SK-N-SH (cell line): ENCODE results near the gene CCL24. TPM values are rescaled to one million over a fixed set of nuclear protein-coding genes. Genes with fewer than 3 reads are reported as not detected.

ENCODE experiments used
- CTCF ChIA-PET: fragments of 300-600, 350-600 bp; formaldehyde crosslinking; extraction: SDS; loops from one replicate; lab custom pipeline; 2021; lab: Yijun Ruan, JAX
- POLR2A ChIA-PET: fragments of 350-600 bp; sonication (Branson Sonifier 250); formaldehyde crosslinking; extraction: SDS; loops from one replicate; lab custom pipeline; 2020; ENCODE audit warnings: antibody characterized with exemption, inconsistent platforms; lab: Yijun Ruan, JAX
- DNase-seq: peaks from one replicate; pipeline ENCODE4 v3.0.0; 2012
- H2AFZ ChIP-seq: fragments of 200-600 bp; sonication (generic); 2 replicates; pipeline ENCODE4 v1.8.1; 2016; ENCODE audit warnings: antibody characterized with exemption, mild to moderate bottlenecking, low read depth
- H3F3A ChIP-seq: fragments of 200-600 bp; sonication (generic); replicated peaks from 2 replicates; pipeline ENCODE3; 2016; ENCODE audit warnings: antibody characterized with exemption, mild to moderate bottlenecking; ENCODE audit not compliant: insufficient read depth
- H3K27ac ChIP-seq, 2 experiments: fragments of 200-500 bp in 1 of 2; fragments of 200-600 bp in 1 of 2; sonication (Bioruptor generic) in 1 of 2; sonication (generic), shearing (Covaris generic) in 1 of 2; 2 replicates each; pipeline versions ENCODE4 v1.5.1 to v1.6.1; 2014 to 2016; ENCODE audit warnings: low read depth in 2 of 2, inconsistent platforms in 1 of 2, low read length in 1 of 2, mild to moderate bottlenecking in 1 of 2, mixed read lengths in 1 of 2
- H3K27me3 ChIP-seq: fragments of 200-600 bp; sonication (generic), shearing (Covaris generic); 2 replicates; pipeline ENCODE4 v1.6.1; 2016; ENCODE audit warnings: mixed run types; ENCODE audit not compliant: insufficient read depth
- H3K36me3 ChIP-seq, 2 experiments: fragments of 200-500 bp in 1 of 2; fragments of 200-600 bp in 1 of 2; sonication (Bioruptor generic) in 1 of 2; sonication (generic) in 1 of 2; replicated peaks in 1 of 2; 2 replicates each; pipeline versions ENCODE3 to v1.5.1; 2014 to 2016; ENCODE audit warnings: low read length in 1 of 2, mild to moderate bottlenecking in 1 of 2; ENCODE audit not compliant: insufficient read depth in 2 of 2, control insufficient read depth in 1 of 2
- H3K4me1 ChIP-seq, 2 experiments: fragments of 200-500 bp in 1 of 2; fragments of 200-600 bp in 1 of 2; sonication (Bioruptor generic) in 1 of 2; sonication (generic), shearing (Covaris generic) in 1 of 2; 2 replicates each; pipeline versions ENCODE4 v1.5.1 to v1.6.1; 2014 to 2016; ENCODE audit warnings: low read depth in 1 of 2, low read length in 1 of 2, mixed run types in 1 of 2; ENCODE audit not compliant: insufficient read depth in 2 of 2, control insufficient read depth in 1 of 2
- H3K4me2 ChIP-seq: fragments of 200-600 bp; sonication (generic), shearing (Covaris generic); 2 replicates; pipeline ENCODE4 v1.6.1; 2017; ENCODE audit warnings: mixed run types
- H3K4me3 ChIP-seq, 2 experiments: fragments of 200-500 bp in 1 of 2; fragments of 200-600 bp in 1 of 2; sonication (Bioruptor generic) in 1 of 2; sonication (generic), shearing (Covaris generic) in 1 of 2; 2 replicates each; pipeline versions ENCODE4 v1.5.1 to v1.8.1; 2014 to 2016; ENCODE audit warnings: low read depth in 2 of 2, inconsistent platforms in 1 of 2, low read length in 1 of 2, mild to moderate bottlenecking in 1 of 2, mixed read lengths in 1 of 2, moderate library complexity in 1 of 2
- H3K79me2 ChIP-seq: fragments of 200-600 bp; sonication (generic); 2 replicates; pipeline ENCODE4 v1.8.1; 2017; ENCODE audit warnings: mild to moderate bottlenecking; ENCODE audit not compliant: insufficient read depth
- H3K9ac ChIP-seq: fragments of 200-600 bp; sonication (generic); 2 replicates; pipeline ENCODE4 v1.6.1; 2017; ENCODE audit warnings: mixed run types
- H3K9me2 ChIP-seq: fragments of 200-600 bp; sonication (generic); 2 replicates; pipeline ENCODE4 v1.6.1; 2017; ENCODE audit warnings: mixed run types
- H3K9me3 ChIP-seq: fragments of 200-600 bp; sonication (generic); 2 replicates; pipeline ENCODE4 v1.6.1; 2017; ENCODE audit warnings: mixed run types, mild to moderate bottlenecking, moderate library complexity
- H4K20me1 ChIP-seq: fragments of 200-600 bp; sonication (generic); 2 replicates; pipeline ENCODE4 v1.6.1; 2017; ENCODE audit warnings: mild to moderate bottlenecking, mixed run types; ENCODE audit not compliant: insufficient read depth
- CHD2 ChIP-seq: fragments of 150-350 bp; IDR thresholded peaks from 2 replicates; pipeline ENCODE4 v1.6.1; 2018; ENCODE audit warnings: low read length; ENCODE audit not compliant: partially characterized antibody
- EP300 ChIP-seq, 2 experiments: IDR thresholded peaks; 2 replicates each; pipeline versions ENCODE4 v1.4.0 to v1.6.1; 2012; ENCODE audit warnings: borderline replicate concordance in 1 of 2, low read depth in 1 of 2, low read length in 1 of 2
- EZH2phosphoT487 ChIP-seq: fragments of 200-600 bp; sonication (generic); IDR thresholded peaks from 2 replicates; pipeline ENCODE4 v1.6.1; 2017; ENCODE audit warnings: low read depth, mixed run types, mild to moderate bottlenecking, antibody characterized with exemption, moderate library complexity, borderline replicate concordance
- FOXJ3 ChIP-seq: sonication (generic); formaldehyde crosslinking; IDR thresholded peaks from 2 replicates; pipeline ENCODE4 v1.5.1; 2020; ENCODE audit warnings: mild to moderate bottlenecking, missing genetic modification reagents
- FOXM1 ChIP-seq: IDR thresholded peaks from 2 replicates; pipeline ENCODE4 v1.4.0; 2012; ENCODE audit warnings: low read depth, mild to moderate bottlenecking
- GABPA ChIP-seq: IDR thresholded peaks from 2 replicates; pipeline ENCODE4 v1.4.0; 2012; ENCODE audit warnings: low read depth, mild to moderate bottlenecking
- JUND ChIP-seq: IDR thresholded peaks from 2 replicates; pipeline ENCODE4 v1.4.0; 2012
- NFIC ChIP-seq: IDR thresholded peaks from 2 replicates; pipeline ENCODE4 v1.4.0; 2012; ENCODE audit warnings: borderline replicate concordance
- NRF1 ChIP-seq: IDR thresholded peaks from 2 replicates; pipeline ENCODE4 v1.6.1; 2012; ENCODE audit warnings: low read depth, mild to moderate bottlenecking, low read length
- PBX3 ChIP-seq: IDR thresholded peaks from 2 replicates; pipeline ENCODE4; 2012
- RAD21 ChIP-seq: IDR thresholded peaks from 2 replicates; pipeline ENCODE4 v1.6.1; 2012; ENCODE audit warnings: mild to moderate bottlenecking, low read length
- REST ChIP-seq: IDR thresholded peaks from 2 replicates; pipeline ENCODE4 v1.6.1; 2012; ENCODE audit warnings: mild to moderate bottlenecking, low read depth, low read length, moderate library complexity
- SIN3A ChIP-seq: IDR thresholded peaks from 2 replicates; pipeline ENCODE4 v1.6.1; 2012; ENCODE audit warnings: low read depth, mild to moderate bottlenecking, low read length, moderate library complexity, borderline replicate concordance
- TAF1 ChIP-seq: IDR thresholded peaks from 2 replicates; pipeline ENCODE4 v1.6.1; 2012; ENCODE audit warnings: low read depth, mild to moderate bottlenecking, low read length, moderate library complexity, borderline replicate concordance
- USF1 ChIP-seq: IDR thresholded peaks from 2 replicates; pipeline ENCODE4 v1.4.0; 2012; ENCODE audit warnings: low read depth, borderline replicate concordance
- USF2 ChIP-seq: fragments of 150-350 bp; IDR thresholded peaks from 2 replicates; pipeline ENCODE4 v1.6.1; 2017; ENCODE audit warnings: antibody characterized with exemption, low read length, low read depth, borderline replicate concordance
- WGBS: methylation state at CpG from one replicate; pipeline ENCODE4 v1.1.6; 2017; ENCODE audit warnings: low lambda C conversion rate; 5-methylcytosine and 5-hydroxymethylcytosine counted together
- polyA plus RNA-seq, 3 experiments: library from polyadenylated mRNA; depleted of rRNA; stranded (reverse); fragments of >200 nt; gene quantifications; 2 replicates each; pipeline ENCODE4 v1.2.3, GENCODE V29; 2012

CCL24 gene
- polyA plus RNA-seq, 1 of the 3 experiments (the other 2 are of a cell fraction): not detected

GRCh38 chr7:75818472-75818871, 4.9 kb upstream of the CCL24 start (continued):
- no peak for TF ChIP-seq REST
- TF ChIP-seq, all 33 proteins: peak for 0

- Histone ChIP-seq H3K27ac (no peak overlapping the region), H3K9me2 (no peaks in the 10 kb centered on the region), H4K20me1 (no peaks in the 10 kb centered on the region), H3K36me3 (no peaks in the 10 kb centered on the region), H3K9ac (no peak overlapping the region), H3K9me3 (no peaks in the 10 kb centered on the region), H3K4me2 (no peak overlapping the region), H3K4me3 (no peak overlapping the region), H3F3A (no peaks in the 10 kb centered on the region), H2AFZ (no peak overlapping the region), H3K4me1 (no peaks in the 10 kb centered on the region), H3K27me3 (no peaks in the 10 kb centered on the region; the same call in 1 of the 2 replicates), H3K79me2 (no peaks in the 10 kb centered on the region)
- DNase-seq: no peak
- ChIA-PET POLR2A (interaction anchor here (0.6 to 1.1 kb wide), 3 partner anchors 14 to 1406 kb away, joined by 3 read pairs; no protein-coding TSS in a partner anchor), CTCF (interaction anchor here (0.9 kb wide), 1 partner anchor 203 kb away, joined by 3 read pairs; no protein-coding TSS in a partner anchor)
- WGBS: 65% methylated on average over 6 of the region's 6 CpGs
- no peak for TF ChIP-seq USF1
These were observed 3.5 kb upstream of the CCL24 start for GRCh38 chr7:75817116-75817515.

GRCh38 chr7:75815418-75816064, 1.9 kb upstream of the CCL24 start:
- Histone ChIP-seq H3K4me3 (no peak overlapping the region), H3K4me2 (no peak overlapping the region), H3K4me1 (no peaks in the 10 kb centered on the region), H3K27me3 (no peaks in the 10 kb centered on the region; the same call in 1 of the 2 replicates), H3F3A (no peaks in the 10 kb centered on the region), H2AFZ (no peak overlapping the region), H3K27ac (no peak overlapping the region), H3K9me3 (no peaks in the 10 kb centered on the region), H3K9ac (no peak overlapping the region), H3K9me2 (no peaks in the 10 kb centered on the region), H3K36me3 (no peaks in the 10 kb centered on the region)
- CTCF ChIA-PET: interaction anchor here (1.2 kb wide), 1 partner anchor 51 kb away, joined by 4 read pairs; no protein-coding TSS in a partner anchor
- DNase-seq: no peak
- POLR2A ChIA-PET: no interaction called here
- TF ChIP-seq USF2: no peak
- TF ChIP-seq TAF1: no peak
- TF ChIP-seq RAD21: no peak
- TF ChIP-seq FOXM1: no peak
- no peak for TF ChIP-seq FOXJ3 (CRISPR knock-in tag)
- TF ChIP-seq PBX3: no peak
- no peak for TF ChIP-seq SIN3A
- no peak for TF ChIP-seq GABPA
- no peak for TF ChIP-seq JUND
- no peak for TF ChIP-seq CHD2
- TF ChIP-seq EZH2phosphoT487: no peak
- TF ChIP-seq EP300 (IDR thresholded peaks at IDR 0.05; ENCODE audit: borderline replicate concordance in 1 of 2, low read depth in 1 of 2, low read length in 1 of 2): no peak
- no peak for TF ChIP-seq NRF1
- no peak for TF ChIP-seq NFIC
- TF ChIP-seq, all 33 proteins: peak for 0
- WGBS: 52% methylated on average over 10 of the region's 10 CpGs
- Histone ChIP-seq H3K79me2 (no peaks in the 10 kb centered on the region), H4K20me1 (no peaks in the 10 kb centered on the region)
